NCI-H146 treated with DMSO at 0.1 percent for 48 hours (cell line): Measurements from ENCODE around the gene CACNA2D4.

Experiments used
- DNase-seq: peaks from one replicate; lab custom pipeline; 2025; ENCODE audit not compliant: unreplicated experiment; lab: John Stamatoyannopoulos, UW

Gene CACNA2D4

GRCh38 chr12:1847411-1847810 is 71.0 kb downstream of the CACNA2D4 start:
- DNase-seq, result no peak

GRCh38 chr12:1846421-1847405 is 71.7 kb downstream of the CACNA2D4 start:
- no peak for DNase-seq

GRCh38 chr12:1845886-1846285 is 72.6 kb downstream of the CACNA2D4 start:
- no peak for DNase-seq

GRCh38 chr12:1845427-1845826 is 73.0 kb downstream of the CACNA2D4 start:
- DNase-seq, result no peak

- DNase-seq, result no peak
Observed at GRCh38 chr12:1844661-1845409, 73.6 kb downstream of the CACNA2D4 start.

- DNase-seq, result no peak
Observed at GRCh38 chr12:1844223-1844622, 74.2 kb downstream of the CACNA2D4 start.

GRCh38 chr12:1843641-1844005 is 74.8 kb downstream of the CACNA2D4 start:
- DNase-seq, result no peak

GRCh38 chr12:1842905-1843640 is 75.4 kb downstream of the CACNA2D4 start:
- no peak for DNase-seq

GRCh38 chr12:1842183-1842904 is 76.1 kb downstream of the CACNA2D4 start:
- DNase-seq, result no peak

GRCh38 chr12:1841586-1842182 is 76.8 kb downstream of the CACNA2D4 start:
- no peak for DNase-seq

GRCh38 chr12:1840981-1841425 is 77.4 kb downstream of the CACNA2D4 start:
- DNase-seq, result no peak

- no peak for DNase-seq
Observed at GRCh38 chr12:1839956-1840951, 78.2 kb downstream of the CACNA2D4 start.

GRCh38 chr12:1839464-1839863 is 79.0 kb downstream of the CACNA2D4 start:
- no peak for DNase-seq

GRCh38 chr12:1838994-1839365 is 79.5 kb downstream of the CACNA2D4 start:
- no peak for DNase-seq

GRCh38 chr12:1838205-1838993 is 80.1 kb downstream of the CACNA2D4 start:
- DNase-seq, result no peak

- DNase-seq, result no peak
Observed at GRCh38 chr12:1837541-1838204, 80.8 kb downstream of the CACNA2D4 start.

- DNase-seq, result no peak
Observed at GRCh38 chr12:1836854-1837421, 81.5 kb downstream of the CACNA2D4 start.
